Measurements from ENCODE around the gene CCR5. TPM values are rescaled to one million over a fixed set of nuclear protein-coding genes. Genes with fewer than 3 reads are reported as not detected.

CCR5 gene
- total and polyA plus RNA-seq, 2 of the 8 experiments (the other 6 are each of a cell fraction or from before 2014, with no cell fraction given) = not detected

- Histone ChIP-seq H3K18ac (ENCODE audit: extremely low read depth, low read length) (no peak overlapping the region), H4K91ac (replicated peaks; ENCODE audit: insufficient read length, low read length) (no peak overlapping the region), H3K4me2 (ENCODE audit: insufficient read depth in 1 of 2, low read depth in 2 of 2, low read length in 2 of 2) (no peak overlapping the region), H3K27ac (ENCODE audit: low read depth, low read length) (no peak overlapping the region), H3K9me3 (ENCODE audit: insufficient read depth in 2 of 2, low read depth in 1 of 2, low read length in 1 of 2) (no peaks in the 10 kb centered on the region), H3K36me3 (ENCODE audit: control insufficient read depth in 2 of 4, insufficient read depth in 4 of 4, low read length in 3 of 4) (no peaks in the 10 kb centered on the region), H3K4me1 (replicated peaks in 1 of 4; ENCODE audit: control insufficient read depth in 3 of 4, insufficient read depth in 4 of 4, low read length in 3 of 4) (0 out of 7 replicates have a peak, but pooled peaks cover 0 to 2% (median 0%) of the 10 kb centered on the region in 4 experiments), H3K79me1 (ENCODE audit: low read depth, low read length) (no peaks in the 10 kb centered on the region), H3K4ac (replicated peaks; ENCODE audit: insufficient read length, low read depth, low read length) (no peak overlapping the region), H2BK12ac (ENCODE audit: low read depth, low read length) (no peak overlapping the region), H2BK15ac (ENCODE audit: low read length) (no peak overlapping the region), H3K79me2 (ENCODE audit: control insufficient read depth in 1 of 2, insufficient read depth in 2 of 2, low read length in 2 of 2) (no peaks in the 10 kb centered on the region), H2BK120ac (replicated peaks; ENCODE audit: low read depth, low read length) (no peak overlapping the region), H3K4me3 (ENCODE audit: extremely low read depth in 1 of 4, insufficient read depth in 2 of 4, low read depth in 3 of 4, low read length in 4 of 4) (no peak overlapping the region), H2BK20ac (ENCODE audit: low read length) (no peak overlapping the region), H3K9ac (replicated peaks in 1 of 4; ENCODE audit: extremely low read depth in 1 of 4, low read depth in 3 of 4, low read length in 3 of 4) (no peak overlapping the region), H3K23ac (ENCODE audit: insufficient read length) (no peak overlapping the region), H2AK5ac (ENCODE audit: low read depth, low read length) (no peak overlapping the region), H3K56ac (replicated peaks; ENCODE audit: insufficient read length, low read depth, low read length) (no peak overlapping the region), H3K14ac (ENCODE audit: insufficient read length) (no peak overlapping the region), H4K20me1 (replicated peaks in 1 of 2; ENCODE audit: control insufficient read depth in 1 of 2, insufficient read depth in 2 of 2, low read length in 2 of 2) (no peaks in the 10 kb centered on the region), H2AFZ (ENCODE audit: low read length) (no peak overlapping the region), H2BK5ac (ENCODE audit: low read depth, low read length) (no peak overlapping the region), H4K8ac (ENCODE audit: extremely low read depth, insufficient read depth, low read length) (no peak overlapping the region), H3K27me3 (replicated peaks in 1 of 4; ENCODE audit: control insufficient read depth in 3 of 4, extremely low read depth in 1 of 4, insufficient read depth in 3 of 4, low read length in 3 of 4) (no peaks in the 10 kb centered on the region), H4K5ac (ENCODE audit: insufficient read length, low read depth, low read length) (no peak overlapping the region), H3K23me2 (ENCODE audit: low read depth, low read length) (no peaks in the 10 kb centered on the region)
- no peak for FAIRE-seq
- CTCF ChIA-PET (ENCODE audit: partially characterized antibody) = interaction anchor here (0.7 to 1.8 kb wide), 8 partner anchors 9 to 189 kb away, joined by 3 to 5 read pairs (median 3); partner anchors contain the start of gene CCRL2
- DNase-seq (ENCODE audit: low read depth in 1 of 2, low spot score in 2 of 2) = no peak
- WGBS, 2 experiments (ENCODE audit: extremely low coverage in 1 of 2, insufficient coverage in 1 of 2, insufficient read length in 1 of 2, insufficient replicate concordance in 2 of 2, low coverage in 1 of 2, low lambda C conversion rate in 2 of 2, missing lambda C conversion rate in 1 of 2) = 92% methylated on average over 6 of the region's 6 CpGs; no CpG with 5 or more reads in 1 of the 2 experiments
- POLR2A ChIA-PET (ENCODE audit: partially characterized antibody) = no interaction called here
- no peak for TF ChIP-seq USF2 (IDR thresholded peaks at IDR 0.05; ENCODE audit: low read length)
- no peak for TF ChIP-seq SAP30 (IDR thresholded peaks at IDR 0.05; ENCODE audit: insufficient read depth, insufficient replicate concordance, low read length)
- no peak for TF ChIP-seq NANOG (IDR thresholded peaks at IDR 0.05; ENCODE audit: insufficient read depth, low read depth, low read length, poor library complexity, severe bottlenecking)
- no peak for TF ChIP-seq ASH2L (IDR thresholded peaks at IDR 0.05; ENCODE audit: low read length)
These were observed 27.6 kb downstream of the CCR5 start for GRCh38 chr3:46398186-46398955.
